HepG2 (cell line): ENCODE measurements around the gene GPX5. TPM values are rescaled to one million over a fixed set of nuclear protein-coding genes. Genes with fewer than 3 reads are reported as not detected.

Experiments used
- ATAC-seq: fragments of 200-7000 bp; cut with Tn5 transposase; 3 replicates; pipeline ENCODE4 v1.9.1; 2020; ENCODE audit warnings: mild to moderate bottlenecking, moderate library complexity
- BruUV-seq: library from RNA; stranded (reverse); fragments of 400-500 nt; replicated peaks from 2 replicates; lab custom pipeline; 2021; lab: Mats Ljungman, UMichigan
- CTCF ChIA-PET: fragments of 300-600 bp; formaldehyde crosslinking; extraction: SDS; loops from one replicate; lab custom pipeline; 2021; ENCODE audit warnings: low total read pairs, inconsistent platforms, low intra/inter-chr PET ratio; lab: Yijun Ruan, JAX
- POLR2A ChIA-PET: fragments of 350-600 bp; sonication (Branson Sonifier 250); formaldehyde crosslinking; loops from one replicate; lab custom pipeline; 2020; ENCODE audit warnings: antibody characterized with exemption, inconsistent platforms; lab: Yijun Ruan, JAX
- DNase-seq: peaks from one replicate; pipeline ENCODE4 v3.0.0-alpha.2; 2015; ENCODE audit warnings: low spot score
- FAIRE-seq: peaks from 3 replicates; lab custom pipeline; 2011; peaks lifted over from hg19 to GRCh38; lab: Jason Lieb, UNC
- H2AFZ ChIP-seq: one replicate; pipeline ENCODE4 v1.6.1; 2011; ENCODE audit warnings: low read length, inconsistent platforms
- H3K27ac ChIP-seq: fragments of 300-600 bp; 3 replicates; pipeline ENCODE4 v1.8.0; 2011; ENCODE audit warnings: mixed run types, mild to moderate bottlenecking, mixed read lengths, low read length, inconsistent platforms; ENCODE audit not compliant: insufficient read depth; ENCODE audit errors: extremely low read length
- H3K27me3 ChIP-seq, 2 experiments: fragments of 200-600 bp in 1 of 2; 2 replicates in 1 of 2; 3 replicates in 1 of 2; pipeline versions ENCODE4 v1.6.0 to v1.8.0; 2011; ENCODE audit warnings: low read length in 2 of 2, mild to moderate bottlenecking in 2 of 2, moderate library complexity in 2 of 2, inconsistent platforms in 1 of 2; ENCODE audit not compliant: insufficient read depth in 2 of 2, control insufficient read depth in 1 of 2
- H3K36me3 ChIP-seq, 2 experiments: fragments of 200-600 bp in 1 of 2; replicated peaks in 1 of 2; 2 replicates in 1 of 2; 3 replicates in 1 of 2; pipeline versions ENCODE4 v1.5.1 to v1.8.0; 2011; ENCODE audit warnings: low read length in 2 of 2, inconsistent platforms in 1 of 2; ENCODE audit not compliant: insufficient read depth in 2 of 2, control insufficient read depth in 1 of 2
- H3K4me1 ChIP-seq: 2 replicates; pipeline ENCODE4 v1.5.1; 2012; ENCODE audit warnings: low read length, inconsistent platforms; ENCODE audit not compliant: insufficient read depth
- H3K4me2 ChIP-seq: 2 replicates; pipeline ENCODE4 v1.6.0; 2011; ENCODE audit warnings: low read depth, low read length, inconsistent platforms
- H3K4me3 ChIP-seq, 3 experiments: fragments of 200-600 bp in 1 of 3; sonication (generic), shearing (Covaris generic) in 1 of 3; replicated peaks in 1 of 3; 2 replicates each; pipeline ENCODE4 v1.5.1; 2011 to 2016; ENCODE audit warnings: low read length in 3 of 3, inconsistent platforms in 2 of 3, low read depth in 2 of 3, mild to moderate bottlenecking in 2 of 3, control low read depth in 1 of 3, mixed read lengths in 1 of 3; ENCODE audit not compliant: insufficient read depth in 1 of 3
- H3K79me2 ChIP-seq: one replicate; pipeline ENCODE4 v1.6.1; 2011; ENCODE audit warnings: low read length, inconsistent platforms; ENCODE audit not compliant: insufficient read depth
- H3K9ac ChIP-seq: 2 replicates; pipeline ENCODE4 v1.6.0; 2011; ENCODE audit warnings: mild to moderate bottlenecking, low read depth, low read length, inconsistent platforms; ENCODE audit not compliant: insufficient read depth
- H3K9me3 ChIP-seq: 2 replicates; pipeline ENCODE4 v1.5.1; 2012; ENCODE audit warnings: mild to moderate bottlenecking, low read length
- H4K20me1 ChIP-seq: 2 replicates; pipeline ENCODE4 v1.6.0; 2011; ENCODE audit warnings: inconsistent platforms, mild to moderate bottlenecking, low read length, moderate library complexity; ENCODE audit not compliant: insufficient read depth
- CREB3 ChIP-seq: sonication (generic); formaldehyde crosslinking; IDR thresholded peaks from 2 replicates; pipeline ENCODE4 v1.5.0; 2020; ENCODE audit warnings: missing genetic modification reagents
- E2F5 ChIP-seq: sonication (generic); formaldehyde crosslinking; conservative IDR thresholded peaks from 2 replicates; pipeline ENCODE4 v1.4.0; 2020; ENCODE audit warnings: missing genetic modification reagents
- HMGXB4 ChIP-seq, 2 experiments: sonication (generic) in 1 of 2; formaldehyde crosslinking in 1 of 2; IDR thresholded peaks; 2 replicates each; pipeline versions ENCODE4 v1.4.0 to v1.6.1; 2018 to 2020; ENCODE audit warnings: missing genetic modification reagents in 2 of 2, borderline replicate concordance in 1 of 2, low read depth in 1 of 2, mild to moderate bottlenecking in 1 of 2, missing biosample characterization in 1 of 2
- HNRNPUL1 ChIP-seq: fragments of 200-400 bp; formaldehyde crosslinking; IDR thresholded peaks from 2 replicates; pipeline ENCODE4 v1.6.1; 2017; ENCODE audit warnings: low read depth, mild to moderate bottlenecking, low read length, moderate library complexity
- KLF11 ChIP-seq: IDR thresholded peaks from 2 replicates; pipeline ENCODE4 v1.6.1; 2016; ENCODE audit warnings: missing compliant biosample characterization
- NFRKB ChIP-seq: fragments of 450-650 bp; IDR thresholded peaks from 2 replicates; pipeline ENCODE4 v1.6.1; 2017
- PHB2 ChIP-seq: fragments of 450-650 bp; IDR thresholded peaks from 2 replicates; pipeline ENCODE4 v1.6.1; 2018; ENCODE audit not compliant: partially characterized antibody
- RBM22 ChIP-seq: fragments of 200-400 bp; formaldehyde crosslinking; optimal IDR thresholded peaks from 2 replicates; pipeline ENCODE3; 2017; ENCODE audit warnings: mild to moderate bottlenecking, low read length, moderate library complexity
- SP2 ChIP-seq: sonication (generic); formaldehyde crosslinking; IDR thresholded peaks from 2 replicates; pipeline ENCODE4 v1.5.1; 2020; ENCODE audit warnings: mild to moderate bottlenecking, missing genetic modification reagents
- SRSF4 ChIP-seq: fragments of 200-400 bp; formaldehyde crosslinking; IDR thresholded peaks from one replicate; pipeline ENCODE4 v1.6.1; 2018; ENCODE audit warnings: mild to moderate bottlenecking, low read depth, low read length, moderate library complexity; ENCODE audit not compliant: poor library complexity, severe bottlenecking
- UBTF ChIP-seq: sonication (generic); formaldehyde crosslinking; IDR thresholded peaks from 2 replicates; pipeline ENCODE4 v1.4.0; 2020; ENCODE audit warnings: mild to moderate bottlenecking, missing genetic modification reagents
- ZBTB25 ChIP-seq: IDR thresholded peaks from 2 replicates; pipeline ENCODE4 v1.6.1; 2018; ENCODE audit warnings: missing genetic modification reagents
- ZKSCAN5 ChIP-seq: sonication (generic); formaldehyde crosslinking; IDR thresholded peaks from 2 replicates; pipeline ENCODE4 v1.5.1; 2020; ENCODE audit warnings: mild to moderate bottlenecking, missing genetic modification reagents
- ZNF275 ChIP-seq: sonication (generic); formaldehyde crosslinking; IDR thresholded peaks from 2 replicates; pipeline ENCODE4 v1.8.0; 2022; ENCODE audit warnings: missing genetic modification reagents, mild to moderate bottlenecking, inconsistent platforms, borderline replicate concordance
- ZNF543 ChIP-seq: sonication (generic); formaldehyde crosslinking; IDR thresholded peaks from 2 replicates; pipeline ENCODE4 v1.4.0; 2020; ENCODE audit warnings: mild to moderate bottlenecking, missing genetic modification reagents
- WGBS: methylation state at CpG from one replicate; pipeline ENCODE4 v1.1.6; 2017; ENCODE audit warnings: low lambda C conversion rate; 5-methylcytosine and 5-hydroxymethylcytosine counted together
- in situ Hi-C: cut with HindIII; loops from 2 replicates; pipeline ENCODE4 v1.10.0; 2017; ENCODE audit warnings: low pct_unique_long_range_greater_than_20kb; ENCODE audit not compliant: extremely low pct_ligation_motif_present
- intact Hi-C: fragments of 100-400 bp; cut with micrococcal nuclease; formaldehyde crosslinking; loops from one replicate; pipeline ENCODE4 v1.10.0; 2022; ENCODE audit not compliant: unreplicated experiment
- polyA plus RNA-seq, 8 experiments: library from polyadenylated mRNA; depleted of rRNA in 3 of 8; stranded (reverse) in 7 of 8; unstranded in 1 of 8; fragments of >200 nt; fragmentation: Illumina TruSeq in 4 of 8; extraction: Trizol in 4 of 8; gene quantifications; 2 replicates each; pipeline versions ENCODE4 v1.2.1 to v1.2.3, GENCODE V29; 2011 to 2016; ENCODE audit warnings: low read depth in 4 of 8, missing spikeins in 1 of 8, mixed read lengths in 1 of 8; ENCODE audit not compliant: insufficient read depth in 1 of 8
- total RNA-seq, 5 experiments: library from RNA; depleted of rRNA; stranded (reverse); fragments of >200 nt; fragmentation: Illumina TruSeq; extraction: Trizol; gene quantifications; 2 replicates each; pipeline ENCODE4 v1.2.3, GENCODE V29; 2016; ENCODE audit warnings: low read depth in 1 of 5

Gene GPX5
- total and polyA plus RNA-seq, 2 of the 13 experiments (the other 11 are each of a cell fraction or from before 2014, with no cell fraction given): not detected

GRCh38 chr6:28497306-28497705, 28.4 kb upstream of the GPX5 start (continued):
- no peak for TF ChIP-seq SRSF4

GRCh38 chr6:28497893-28498292, 27.8 kb upstream of the GPX5 start:
- intact Hi-C loops (loop anchor here (2.0 kb wide), 1 partner anchor 187 kb away; no protein-coding TSS in a partner anchor), in situ Hi-C loops (loop anchor here (5.0 kb wide), 1 partner anchor 184 kb away; no protein-coding TSS in a partner anchor)
- H3K27ac ChIP-seq: no peak overlapping the region
- no peak overlapping the region for H3K4me2 ChIP-seq
- no peaks in the 10 kb centered on the region for H3K27me3 ChIP-seq
- H3K4me1 ChIP-seq: peaks cover 5% of the 10 kb centered on the region; the same call in 1 of the 2 replicates
- H3K36me3 ChIP-seq: no peaks in the 10 kb centered on the region
- no peak for ATAC-seq
- H3K4me3 ChIP-seq: no peak overlapping the region
- no peak for DNase-seq
- 2% methylated on average over 3 of the region's 3 CpGs for WGBS
- no peaks in the 10 kb centered on the region for H4K20me1 ChIP-seq
- CTCF ChIA-PET: no interaction called here
- no peaks in the 10 kb centered on the region for H3K9me3 ChIP-seq
- no peak overlapping the region for H3K9ac ChIP-seq
- FAIRE-seq: no peak
- no peak overlapping the region for H2AFZ ChIP-seq
- POLR2A ChIA-PET: no interaction called here
- no peaks in the 10 kb centered on the region for H3K79me2 ChIP-seq
- BruUV-seq: no TSS peak
- TF ChIP-seq CREB3 (CRISPR knock-in tag) (no peak), SP2 (CRISPR knock-in tag) (no peak), E2F5 (CRISPR knock-in tag) (no peak), NFRKB (no peak), HMGXB4 (CRISPR knock-in tag; IDR thresholded peaks at IDR 0.05; ENCODE audit: borderline replicate concordance in 1 of 2, low read depth in 1 of 2) (no peak), ZKSCAN5 (CRISPR knock-in tag) (no peak), PHB2 (no peak), ZNF275 (CRISPR knock-in tag) (no peak), RBM22 (no peak), UBTF (CRISPR knock-in tag) (no peak), HNRNPUL1 (no peak), ZBTB25 (CRISPR knock-in tag) (no peak), ZNF543 (CRISPR knock-in tag) (no peak), KLF11 (CRISPR knock-in tag) (no peak)
